Osteoblast (primary cell): ENCODE measurements around the gene APBA2. TPM values are rescaled to one million over a fixed set of nuclear protein-coding genes. Genes with fewer than 3 reads are reported as not detected.

Experiments used
- DNase-seq: peaks from one replicate; pipeline ENCODE4 v3.0.0; 2011; ENCODE audit warnings: low spot score, mixed read lengths; ENCODE audit not compliant: insufficient read length; ENCODE audit errors: missing footprints
- H2AFZ ChIP-seq: 2 replicates; pipeline ENCODE4 v1.6.0; 2011; ENCODE audit warnings: mild to moderate bottlenecking, low read length
- H3K27ac ChIP-seq: 2 replicates; pipeline ENCODE4 v1.5.1; 2011; ENCODE audit warnings: mild to moderate bottlenecking, low read depth, low read length, moderate library complexity
- H3K27me3 ChIP-seq: 2 replicates; pipeline ENCODE4 v1.6.0; 2012; ENCODE audit warnings: mild to moderate bottlenecking, control low read depth, inconsistent platforms, low read length, moderate library complexity; ENCODE audit not compliant: insufficient read depth
- H3K36me3 ChIP-seq: 2 replicates; pipeline ENCODE4 v1.5.1; 2011; ENCODE audit warnings: mild to moderate bottlenecking, low read length, control low read depth, moderate library complexity; ENCODE audit not compliant: insufficient read depth
- H3K4me1 ChIP-seq: 2 replicates; pipeline ENCODE4 v1.5.1; 2011; ENCODE audit warnings: mild to moderate bottlenecking, low read length, control low read depth, moderate library complexity; ENCODE audit not compliant: insufficient read depth
- H3K4me2 ChIP-seq: 2 replicates; pipeline ENCODE4 v1.6.0; 2011; ENCODE audit warnings: mild to moderate bottlenecking, low read length; ENCODE audit not compliant: insufficient read depth
- H3K4me3 ChIP-seq: fragments of 200-600 bp; sonication (generic); 3 replicates; pipeline ENCODE4 v1.5.1; 2012; ENCODE audit warnings: mild to moderate bottlenecking, low read length, inconsistent platforms; ENCODE audit not compliant: insufficient read depth
- H3K79me2 ChIP-seq: 2 replicates; pipeline ENCODE4 v1.6.0; 2012; ENCODE audit warnings: mild to moderate bottlenecking, low read length, control low read depth, inconsistent platforms; ENCODE audit not compliant: insufficient read depth
- H3K9me3 ChIP-seq: 2 replicates; pipeline ENCODE4 v1.5.1; 2011; ENCODE audit warnings: low read depth, low read length, control low read depth
- H4K20me1 ChIP-seq: 2 replicates; pipeline ENCODE4 v1.6.0; 2012; ENCODE audit warnings: mild to moderate bottlenecking, low read length, control low read depth; ENCODE audit not compliant: insufficient read depth
- CTCF ChIP-seq: IDR thresholded peaks from 2 replicates; pipeline ENCODE4 v1.5.1; 2011; ENCODE audit warnings: mild to moderate bottlenecking, low read depth, low read length, moderate library complexity; ENCODE audit errors: extremely low read depth
- total RNA-seq: library from RNA; depleted of rRNA; stranded (reverse); fragments of >200 nt; gene quantifications from 2 replicates; pipeline ENCODE4 v1.2.3, GENCODE V29; 2012

APBA2 gene
- total RNA-seq, 1 donor = 6.2 TPM

GRCh38 chr15:29032751-29033150 lies 147.0 kb downstream of the APBA2 start:
- no peak overlapping the region for H3K27ac ChIP-seq
- no peaks in the 10 kb centered on the region for H3K36me3 ChIP-seq
- no peaks in the 10 kb centered on the region for H3K79me2 ChIP-seq
- no peak for DNase-seq
- no peaks in the 10 kb centered on the region for H4K20me1 ChIP-seq
- H3K4me2 ChIP-seq = no peak overlapping the region
- no peak for TF ChIP-seq CTCF
- H2AFZ ChIP-seq = no peak overlapping the region
- H3K9me3 ChIP-seq = no peaks in the 10 kb centered on the region
- H3K27me3 ChIP-seq = no peaks in the 10 kb centered on the region
- H3K4me3 ChIP-seq = no peak overlapping the region
- no peaks in the 10 kb centered on the region for H3K4me1 ChIP-seq

- H3K9me3 ChIP-seq = no peaks in the 10 kb centered on the region
- H3K27me3 ChIP-seq = no peaks in the 10 kb centered on the region
- H4K20me1 ChIP-seq = no peaks in the 10 kb centered on the region
- H3K79me2 ChIP-seq = no peaks in the 10 kb centered on the region
- TF ChIP-seq CTCF = no peak
- H3K4me2 ChIP-seq = no peak overlapping the region
- no peak overlapping the region for H2AFZ ChIP-seq
- no peak overlapping the region for H3K27ac ChIP-seq
- H3K36me3 ChIP-seq = no peaks in the 10 kb centered on the region
- DNase-seq = no peak
- no peaks in the 10 kb centered on the region for H3K4me1 ChIP-seq
- no peak overlapping the region for H3K4me3 ChIP-seq
Measured at GRCh38 chr15:29034151-29034550, 148.4 kb downstream of the APBA2 start.

- no peaks in the 10 kb centered on the region for H3K27me3 ChIP-seq
- no peak for TF ChIP-seq CTCF
- H3K4me1 ChIP-seq = no peaks in the 10 kb centered on the region
- H2AFZ ChIP-seq = no peak overlapping the region
- H4K20me1 ChIP-seq = no peaks in the 10 kb centered on the region
- no peaks in the 10 kb centered on the region for H3K9me3 ChIP-seq
- DNase-seq = no peak
- no peak overlapping the region for H3K27ac ChIP-seq
- no peaks in the 10 kb centered on the region for H3K79me2 ChIP-seq
- H3K4me2 ChIP-seq = no peak overlapping the region
- H3K36me3 ChIP-seq = no peaks in the 10 kb centered on the region
- H3K4me3 ChIP-seq = no peak overlapping the region
Measured at GRCh38 chr15:29034593-29035335, 149.0 kb downstream of the APBA2 start.

- no peak for DNase-seq
- Histone ChIP-seq H3K79me2 (no peaks in the 10 kb centered on the region), H3K9me3 (no peaks in the 10 kb centered on the region), H3K4me1 (no peaks in the 10 kb centered on the region), H3K27me3 (no peaks in the 10 kb centered on the region), H3K36me3 (no peaks in the 10 kb centered on the region), H3K27ac (no peak overlapping the region), H3K4me2 (no peak overlapping the region), H3K4me3 (no peak overlapping the region), H2AFZ (no peak overlapping the region), H4K20me1 (no peaks in the 10 kb centered on the region)
- TF ChIP-seq CTCF = no peak
Measured at GRCh38 chr15:29035336-29036285, 149.8 kb downstream of the APBA2 start.
